ENCODE data around the gene ASXL1. TPM values are rescaled to one million over a fixed set of nuclear protein-coding genes. Genes with fewer than 3 reads are reported as not detected.

Gene ASXL1
- total and polyA plus RNA-seq, 2 experiments from 2014 or later = 10.4 to 29.0 TPM

DNA sequence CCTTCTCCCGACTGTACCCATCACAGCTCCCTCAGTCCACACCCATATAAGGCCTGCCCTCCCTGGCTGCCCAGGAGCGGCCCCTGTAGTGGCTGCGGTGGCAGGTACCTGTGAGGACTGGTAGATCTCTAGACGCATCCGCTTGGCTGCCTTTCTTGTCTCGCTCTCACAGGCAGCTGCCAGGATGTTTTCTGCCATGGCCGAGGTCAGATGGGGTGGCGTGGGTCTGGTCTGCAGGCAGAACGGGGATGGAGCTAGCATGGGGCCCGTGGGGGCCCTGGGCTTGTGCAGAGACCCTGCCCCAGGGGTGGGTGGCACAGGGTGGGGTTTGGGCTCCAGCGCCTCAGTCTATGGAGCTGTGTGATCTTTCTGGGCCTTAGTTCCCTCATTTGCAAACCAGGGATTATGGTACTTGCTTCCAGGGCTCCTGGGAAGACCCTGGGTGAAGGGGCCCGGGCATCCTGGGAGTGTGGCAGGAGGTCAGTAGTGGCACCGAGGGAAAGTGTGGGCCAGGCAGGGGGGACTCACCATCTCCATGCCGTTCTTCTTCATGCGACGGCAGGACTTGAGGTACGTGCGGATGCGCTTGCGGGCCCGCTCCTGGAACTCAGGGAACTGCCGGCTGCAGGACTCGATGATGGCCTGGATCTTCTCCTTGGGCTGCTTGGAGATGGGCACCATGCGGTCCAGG lies 94.8 kb downstream of the ASXL1 start (continued):
- TF ChIP-seq, protein P1, sequence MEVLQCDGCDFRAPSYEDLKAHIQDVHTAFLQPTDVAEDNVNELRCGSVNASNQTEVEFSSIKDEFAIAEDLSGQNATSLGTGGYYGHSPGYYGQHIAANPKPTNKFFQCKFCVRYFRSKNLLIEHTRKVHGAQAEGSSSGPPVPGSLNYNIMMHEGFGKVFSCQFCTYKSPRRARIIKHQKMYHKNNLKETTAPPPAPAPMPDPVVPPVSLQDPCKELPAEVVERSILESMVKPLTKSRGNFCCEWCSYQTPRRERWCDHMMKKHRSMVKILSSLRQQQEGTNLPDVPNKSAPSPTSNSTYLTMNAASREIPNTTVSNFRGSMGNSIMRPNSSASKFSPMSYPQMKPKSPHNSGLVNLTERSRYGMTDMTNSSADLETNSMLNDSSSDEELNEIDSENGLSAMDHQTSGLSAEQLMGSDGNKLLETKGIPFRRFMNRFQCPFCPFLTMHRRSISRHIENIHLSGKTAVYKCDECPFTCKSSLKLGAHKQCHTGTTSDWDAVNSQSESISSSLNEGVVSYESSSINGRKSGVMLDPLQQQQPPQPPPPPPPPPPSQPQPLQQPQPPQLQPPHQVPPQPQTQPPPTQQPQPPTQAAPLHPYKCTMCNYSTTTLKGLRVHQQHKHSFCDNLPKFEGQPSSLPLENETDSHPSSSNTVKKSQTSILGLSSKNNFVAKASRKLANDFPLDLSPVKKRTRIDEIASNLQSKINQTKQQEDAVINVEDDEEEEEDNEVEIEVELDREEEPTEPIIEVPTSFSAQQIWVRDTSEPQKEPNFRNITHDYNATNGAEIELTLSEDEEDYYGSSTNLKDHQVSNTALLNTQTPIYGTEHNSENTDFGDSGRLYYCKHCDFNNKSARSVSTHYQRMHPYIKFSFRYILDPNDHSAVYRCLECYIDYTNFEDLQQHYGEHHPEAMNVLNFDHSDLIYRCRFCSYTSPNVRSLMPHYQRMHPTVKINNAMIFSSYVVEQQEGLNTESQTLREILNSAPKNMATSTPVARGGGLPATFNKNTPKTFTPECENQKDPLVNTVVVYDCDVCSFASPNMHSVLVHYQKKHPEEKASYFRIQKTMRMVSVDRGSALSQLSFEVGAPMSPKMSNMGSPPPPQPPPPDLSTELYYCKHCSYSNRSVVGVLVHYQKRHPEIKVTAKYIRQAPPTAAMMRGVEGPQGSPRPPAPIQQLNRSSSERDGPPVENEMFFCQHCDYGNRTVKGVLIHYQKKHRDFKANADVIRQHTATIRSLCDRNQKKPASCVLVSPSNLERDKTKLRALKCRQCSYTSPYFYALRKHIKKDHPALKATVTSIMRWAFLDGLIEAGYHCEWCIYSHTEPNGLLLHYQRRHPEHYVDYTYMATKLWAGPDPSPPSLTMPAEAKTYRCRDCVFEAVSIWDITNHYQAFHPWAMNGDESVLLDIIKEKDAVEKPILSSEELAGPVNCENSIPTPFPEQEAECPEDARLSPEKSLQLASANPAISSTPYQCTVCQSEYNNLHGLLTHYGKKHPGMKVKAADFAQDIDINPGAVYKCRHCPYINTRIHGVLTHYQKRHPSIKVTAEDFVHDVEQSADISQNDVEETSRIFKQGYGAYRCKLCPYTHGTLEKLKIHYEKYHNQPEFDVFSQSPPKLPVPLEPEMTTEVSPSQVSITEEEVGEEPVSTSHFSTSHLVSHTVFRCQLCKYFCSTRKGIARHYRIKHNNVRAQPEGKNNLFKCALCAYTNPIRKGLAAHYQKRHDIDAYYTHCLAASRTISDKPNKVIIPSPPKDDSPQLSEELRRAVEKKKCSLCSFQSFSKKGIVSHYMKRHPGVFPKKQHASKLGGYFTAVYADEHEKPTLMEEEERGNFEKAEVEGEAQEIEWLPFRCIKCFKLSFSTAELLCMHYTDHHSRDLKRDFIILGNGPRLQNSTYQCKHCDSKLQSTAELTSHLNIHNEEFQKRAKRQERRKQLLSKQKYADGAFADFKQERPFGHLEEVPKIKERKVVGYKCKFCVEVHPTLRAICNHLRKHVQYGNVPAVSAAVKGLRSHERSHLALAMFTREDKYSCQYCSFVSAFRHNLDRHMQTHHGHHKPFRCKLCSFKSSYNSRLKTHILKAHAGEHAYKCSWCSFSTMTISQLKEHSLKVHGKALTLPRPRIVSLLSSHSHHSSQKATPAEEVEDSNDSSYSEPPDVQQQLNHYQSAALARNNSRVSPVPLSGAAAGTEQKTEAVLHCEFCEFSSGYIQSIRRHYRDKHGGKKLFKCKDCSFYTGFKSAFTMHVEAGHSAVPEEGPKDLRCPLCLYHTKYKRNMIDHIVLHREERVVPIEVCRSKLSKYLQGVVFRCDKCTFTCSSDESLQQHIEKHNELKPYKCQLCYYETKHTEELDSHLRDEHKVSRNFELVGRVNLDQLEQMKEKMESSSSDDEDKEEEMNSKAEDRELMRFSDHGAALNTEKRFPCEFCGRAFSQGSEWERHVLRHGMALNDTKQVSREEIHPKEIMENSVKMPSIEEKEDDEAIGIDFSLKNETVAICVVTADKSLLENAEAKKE (CRISPR knock-in tag; IDR thresholded peaks at IDR 0.05) = no peak
- TF ChIP-seq JUNB (IDR thresholded peaks at IDR 0.05; ENCODE audit: unreplicated experiment) = no peak

DNA sequence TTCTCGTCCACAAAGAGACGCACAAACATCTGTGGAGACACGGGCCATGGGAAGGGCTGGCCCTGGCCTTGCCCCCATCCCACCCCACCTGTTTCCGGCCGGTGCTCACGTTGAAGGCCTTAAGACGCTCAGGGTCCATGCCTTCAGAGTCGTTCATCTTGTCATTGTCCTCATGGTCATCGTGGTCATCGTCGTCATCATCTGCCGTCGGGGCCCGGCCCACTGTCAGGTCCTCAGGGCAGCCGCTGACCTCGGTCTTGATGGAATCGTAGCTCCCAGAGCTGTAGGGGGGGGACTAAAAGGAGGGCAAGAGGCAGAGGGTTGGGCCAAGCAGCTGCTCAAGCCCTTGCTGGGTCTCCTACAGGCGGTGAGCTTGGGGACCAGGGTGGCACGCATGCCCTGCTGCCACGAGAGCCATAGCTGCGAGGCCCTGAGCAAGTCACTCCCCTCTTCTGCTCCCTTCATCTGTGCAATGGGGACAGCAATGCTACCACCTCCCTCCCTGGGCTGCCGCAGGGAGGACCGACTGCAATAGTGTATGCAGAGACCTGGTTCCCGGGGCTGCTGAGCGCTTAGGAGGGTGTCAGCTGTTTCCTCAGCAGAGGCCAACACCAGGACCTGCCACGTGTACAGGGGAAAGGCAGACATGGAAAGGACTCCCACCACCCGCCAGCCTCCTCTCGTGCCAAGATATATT lies 95.5 kb downstream of the ASXL1 start:
- H3K4me1 ChIP-seq (ENCODE audit: insufficient read depth) = peaks cover 14% of the 10 kb centered on the region
- peaks cover 28% of the 10 kb centered on the region for H4K20me1 ChIP-seq (replicated peaks; ENCODE audit: insufficient read depth)
- peaks cover 4% of the 10 kb centered on the region; the same call in 1 of the 2 replicates for H3K36me3 ChIP-seq (ENCODE audit: insufficient read depth)
- H3K4me2 ChIP-seq = no peak overlapping the region
- Mint-ChIP-seq H3K27ac (no peak overlapping the region), H3K4me1 (peaks cover 13% of the 10 kb centered on the region; the same call in 2 of the 3 replicates), H3K36me3 (ENCODE audit: low read depth) (peaks cover 25% of the 10 kb centered on the region), H3K4me3 (no peak overlapping the region), H3K27me3 (ENCODE audit: insufficient read depth, low read depth, poor library complexity) (peaks cover 15% of the 10 kb centered on the region), H3K9me3 (no peaks in the 10 kb centered on the region)
- DNase-seq (ENCODE audit: low spot score) = no peak
- 0 out of 2 replicates have a peak, but pooled peaks cover 15% of the 10 kb centered on the region for H3F3A ChIP-seq (replicated peaks; ENCODE audit: low read depth)
- 0 out of 2 replicates have a peak, but pooled peaks cover 6% of the 10 kb centered on the region for H3K79me2 ChIP-seq (replicated peaks; ENCODE audit: insufficient read depth)
- no peak overlapping the region for H3K4me3 ChIP-seq
- TF ChIP-seq, protein P2, sequence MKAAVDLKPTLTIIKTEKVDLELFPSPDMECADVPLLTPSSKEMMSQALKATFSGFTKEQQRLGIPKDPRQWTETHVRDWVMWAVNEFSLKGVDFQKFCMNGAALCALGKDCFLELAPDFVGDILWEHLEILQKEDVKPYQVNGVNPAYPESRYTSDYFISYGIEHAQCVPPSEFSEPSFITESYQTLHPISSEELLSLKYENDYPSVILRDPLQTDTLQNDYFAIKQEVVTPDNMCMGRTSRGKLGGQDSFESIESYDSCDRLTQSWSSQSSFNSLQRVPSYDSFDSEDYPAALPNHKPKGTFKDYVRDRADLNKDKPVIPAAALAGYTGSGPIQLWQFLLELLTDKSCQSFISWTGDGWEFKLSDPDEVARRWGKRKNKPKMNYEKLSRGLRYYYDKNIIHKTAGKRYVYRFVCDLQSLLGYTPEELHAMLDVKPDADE (IDR thresholded peaks at IDR 0.05) = no peak
- no peaks in the 10 kb centered on the region for H3K27me3 ChIP-seq (ENCODE audit: insufficient read depth)
- no peak for ATAC-seq
- no peaks in the 10 kb centered on the region for H3K9me2 ChIP-seq (ENCODE audit: insufficient read depth)
- H3K27ac ChIP-seq (ENCODE audit: low read depth) = no peak overlapping the region
- H2AFZ ChIP-seq = no peak overlapping the region

All from GM23338 (cell line).